Measurements from ENCODE around the gene RINL. TPM values are rescaled to one million over a fixed set of nuclear protein-coding genes. Genes with fewer than 3 reads are reported as not detected.

Gene RINL
- polyA plus RNA-seq, 1 of the 3 experiments (the other 2 are of a cell fraction), result 3.8 TPM

DNA sequence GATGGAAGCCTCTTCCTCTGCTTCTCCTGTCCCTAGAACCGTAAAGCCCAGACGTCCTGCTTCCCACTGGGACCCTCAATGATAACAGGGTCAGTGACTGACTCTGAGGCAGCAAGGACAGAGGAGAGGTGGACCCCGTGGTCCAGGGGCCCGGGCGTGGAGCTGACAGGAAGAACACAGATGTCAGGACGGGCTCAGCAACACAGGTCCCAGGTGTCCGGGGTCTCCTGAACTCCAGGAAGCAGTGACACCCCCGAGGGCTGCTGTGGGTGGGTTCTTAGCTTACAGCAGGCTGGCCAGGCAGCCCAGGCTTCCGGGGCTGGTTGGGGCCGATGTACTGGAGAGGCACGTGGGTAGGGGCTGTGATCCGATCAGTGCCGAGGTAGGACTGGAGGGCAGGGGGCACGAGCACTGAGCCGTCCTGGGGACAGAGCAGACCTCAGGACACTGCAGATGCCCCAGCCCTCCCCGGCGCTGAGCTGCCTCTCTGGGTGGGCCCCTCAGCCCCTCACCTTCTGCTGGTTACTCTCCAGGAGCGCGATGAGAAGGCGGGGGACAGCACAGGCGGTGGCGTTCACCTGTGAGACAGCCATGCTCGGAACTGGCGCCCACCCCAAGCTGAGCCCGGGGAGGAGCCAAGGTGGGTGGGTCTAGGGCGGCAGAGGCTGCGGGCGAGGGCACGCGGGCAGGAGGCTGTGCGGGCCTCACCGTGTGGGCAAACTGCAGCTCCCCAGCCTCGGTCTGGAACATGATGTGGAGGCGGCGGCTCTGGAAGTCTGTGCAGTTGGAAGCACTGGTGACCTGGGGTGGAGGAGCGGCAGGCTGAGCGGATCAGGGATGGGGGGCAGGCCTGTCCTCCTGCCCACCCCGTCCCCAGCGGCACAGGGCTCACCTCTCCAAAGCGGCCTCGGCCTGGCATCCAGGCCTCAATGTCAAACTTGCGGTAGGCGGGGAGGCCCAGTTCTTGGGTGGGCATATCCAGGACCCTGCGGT is 37.5 kb upstream of the RINL start:
- Histone ChIP-seq H3K9me3 (no peaks in the 10 kb centered on the region), H3K4me2 (no peak overlapping the region), H3K79me2 (ENCODE audit: insufficient read depth) (no peaks in the 10 kb centered on the region), H2AFZ (ENCODE audit: low read depth) (no peak overlapping the region), H3K27me3 (ENCODE audit: insufficient read depth) (no peaks in the 10 kb centered on the region), H3K27ac (ENCODE audit: low read depth in 2 of 2, low read length in 1 of 2) (no peak overlapping the region), H4K20me1 (ENCODE audit: insufficient read depth) (no peaks in the 10 kb centered on the region), H3K4me3 (ENCODE audit: low read depth in 2 of 2, low read length in 1 of 2) (no peak overlapping the region), H3K4me1 (ENCODE audit: control insufficient read depth in 1 of 2, insufficient read depth in 2 of 2, low read depth in 1 of 2, low read length in 1 of 2) (peaks cover 0 to 10% of the 10 kb centered on the region in 2 experiments; a peak in 1 of 4 replicates), H3K36me3 (replicated peaks in 1 of 2; ENCODE audit: control insufficient read depth in 1 of 2, insufficient read depth in 2 of 2, low read length in 1 of 2) (no peaks in the 10 kb centered on the region), H3K9ac (no peak overlapping the region), H3F3A (replicated peaks; ENCODE audit: insufficient read depth) (no peaks in the 10 kb centered on the region), H3K9me2 (no peaks in the 10 kb centered on the region)
- TF ChIP-seq, protein P1, sequence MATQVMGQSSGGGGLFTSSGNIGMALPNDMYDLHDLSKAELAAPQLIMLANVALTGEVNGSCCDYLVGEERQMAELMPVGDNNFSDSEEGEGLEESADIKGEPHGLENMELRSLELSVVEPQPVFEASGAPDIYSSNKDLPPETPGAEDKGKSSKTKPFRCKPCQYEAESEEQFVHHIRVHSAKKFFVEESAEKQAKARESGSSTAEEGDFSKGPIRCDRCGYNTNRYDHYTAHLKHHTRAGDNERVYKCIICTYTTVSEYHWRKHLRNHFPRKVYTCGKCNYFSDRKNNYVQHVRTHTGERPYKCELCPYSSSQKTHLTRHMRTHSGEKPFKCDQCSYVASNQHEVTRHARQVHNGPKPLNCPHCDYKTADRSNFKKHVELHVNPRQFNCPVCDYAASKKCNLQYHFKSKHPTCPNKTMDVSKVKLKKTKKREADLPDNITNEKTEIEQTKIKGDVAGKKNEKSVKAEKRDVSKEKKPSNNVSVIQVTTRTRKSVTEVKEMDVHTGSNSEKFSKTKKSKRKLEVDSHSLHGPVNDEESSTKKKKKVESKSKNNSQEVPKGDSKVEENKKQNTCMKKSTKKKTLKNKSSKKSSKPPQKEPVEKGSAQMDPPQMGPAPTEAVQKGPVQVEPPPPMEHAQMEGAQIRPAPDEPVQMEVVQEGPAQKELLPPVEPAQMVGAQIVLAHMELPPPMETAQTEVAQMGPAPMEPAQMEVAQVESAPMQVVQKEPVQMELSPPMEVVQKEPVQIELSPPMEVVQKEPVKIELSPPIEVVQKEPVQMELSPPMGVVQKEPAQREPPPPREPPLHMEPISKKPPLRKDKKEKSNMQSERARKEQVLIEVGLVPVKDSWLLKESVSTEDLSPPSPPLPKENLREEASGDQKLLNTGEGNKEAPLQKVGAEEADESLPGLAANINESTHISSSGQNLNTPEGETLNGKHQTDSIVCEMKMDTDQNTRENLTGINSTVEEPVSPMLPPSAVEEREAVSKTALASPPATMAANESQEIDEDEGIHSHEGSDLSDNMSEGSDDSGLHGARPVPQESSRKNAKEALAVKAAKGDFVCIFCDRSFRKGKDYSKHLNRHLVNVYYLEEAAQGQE (IDR thresholded peaks at IDR 0.05; ENCODE audit: low read depth, low read length), result no peak
- TF ChIP-seq, protein P2, sequence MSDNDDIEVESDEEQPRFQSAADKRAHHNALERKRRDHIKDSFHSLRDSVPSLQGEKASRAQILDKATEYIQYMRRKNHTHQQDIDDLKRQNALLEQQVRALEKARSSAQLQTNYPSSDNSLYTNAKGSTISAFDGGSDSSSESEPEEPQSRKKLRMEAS (IDR thresholded peaks at IDR 0.05; ENCODE audit: low read depth), result no peak
- TF ChIP-seq FOXJ3 (CRISPR knock-in tag; IDR thresholded peaks at IDR 0.05) (no peak), RCOR1 (IDR thresholded peaks at IDR 0.05; ENCODE audit: low read length) (no peak), RFX5 (IDR thresholded peaks at IDR 0.05; ENCODE audit: low read length) (no peak), FOXM1 (IDR thresholded peaks at IDR 0.05; ENCODE audit: low read depth) (no peak), CHD2 (IDR thresholded peaks at IDR 0.05; ENCODE audit: low read length, partially characterized antibody) (no peak), JUND (IDR thresholded peaks at IDR 0.05) (no peak), GABPA (IDR thresholded peaks at IDR 0.05; ENCODE audit: low read depth) (no peak), TCF12 (IDR thresholded peaks at IDR 0.05) (no peak), SMC3 (IDR thresholded peaks at IDR 0.05; ENCODE audit: low read depth, low read length) (no peak)
- TF ChIP-seq, protein P3, sequence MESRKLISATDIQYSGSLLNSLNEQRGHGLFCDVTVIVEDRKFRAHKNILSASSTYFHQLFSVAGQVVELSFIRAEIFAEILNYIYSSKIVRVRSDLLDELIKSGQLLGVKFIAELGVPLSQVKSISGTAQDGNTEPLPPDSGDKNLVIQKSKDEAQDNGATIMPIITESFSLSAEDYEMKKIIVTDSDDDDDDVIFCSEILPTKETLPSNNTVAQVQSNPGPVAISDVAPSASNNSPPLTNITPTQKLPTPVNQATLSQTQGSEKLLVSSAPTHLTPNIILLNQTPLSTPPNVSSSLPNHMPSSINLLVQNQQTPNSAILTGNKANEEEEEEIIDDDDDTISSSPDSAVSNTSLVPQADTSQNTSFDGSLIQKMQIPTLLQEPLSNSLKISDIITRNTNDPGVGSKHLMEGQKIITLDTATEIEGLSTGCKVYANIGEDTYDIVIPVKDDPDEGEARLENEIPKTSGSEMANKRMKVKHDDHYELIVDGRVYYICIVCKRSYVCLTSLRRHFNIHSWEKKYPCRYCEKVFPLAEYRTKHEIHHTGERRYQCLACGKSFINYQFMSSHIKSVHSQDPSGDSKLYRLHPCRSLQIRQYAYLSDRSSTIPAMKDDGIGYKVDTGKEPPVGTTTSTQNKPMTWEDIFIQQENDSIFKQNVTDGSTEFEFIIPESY (IDR thresholded peaks at IDR 0.05; ENCODE audit: borderline replicate concordance, low read depth), result no peak
- WGBS (ENCODE audit: low lambda C conversion rate), result 88% methylated on average over 36 of the region's 44 CpGs
- POLR2A ChIA-PET, result no interaction called here
- CTCF ChIA-PET, result interaction anchor here (1.1 to 1.6 kb wide), 4 partner anchors 11 to 28 kb away, joined by 3 to 4 read pairs (median 4); partner anchors contain the start of gene NFKBIB
- peak; percentile 21 for DNase-seq
